SK-N-MC (cell line): Measurements from ENCODE around the gene MED25.

Source experiments
- EZH2 ChIP-seq: fragments of 200-600 bp; sonication (generic); IDR thresholded peaks from one replicate; pipeline ENCODE4 v1.6.1; 2017; ENCODE audit warnings: antibody characterized with exemption
- POLR2AphosphoS5 ChIP-seq: IDR thresholded peaks from 2 replicates; pipeline ENCODE4 v1.6.1; 2012; ENCODE audit warnings: mild to moderate bottlenecking, low read depth, low read length, borderline replicate concordance

DNA sequence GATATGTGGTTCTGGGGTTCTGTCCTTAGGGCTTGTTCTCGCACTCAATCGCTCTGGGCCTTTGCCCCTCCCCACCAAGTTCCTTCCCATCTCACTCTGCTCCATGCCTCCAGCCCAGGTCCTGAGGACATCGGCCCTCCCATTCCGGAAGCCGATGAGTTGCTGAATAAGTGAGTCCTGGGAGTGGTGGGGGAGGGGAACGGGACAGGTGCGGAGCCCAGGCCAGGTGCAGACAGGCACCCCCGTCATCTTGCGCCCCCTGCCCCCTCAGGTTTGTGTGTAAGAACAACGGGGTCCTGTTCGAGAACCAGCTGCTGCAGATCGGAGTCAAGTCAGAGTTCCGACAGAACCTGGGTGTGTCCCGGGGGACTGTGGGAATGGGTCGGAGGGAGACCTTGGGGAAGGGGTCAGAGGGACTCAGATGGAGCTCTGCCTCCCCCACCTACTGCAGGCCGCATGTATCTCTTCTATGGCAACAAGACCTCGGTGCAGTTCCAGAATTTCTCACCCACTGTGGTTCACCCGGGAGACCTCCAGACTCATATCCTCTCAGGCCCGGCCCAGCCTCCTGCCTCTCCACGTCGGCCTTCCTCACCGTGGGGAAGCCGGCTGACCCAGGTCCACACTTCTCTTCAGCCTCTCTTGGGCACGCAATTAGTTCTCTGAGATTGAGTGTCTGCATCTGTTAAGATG lies 15.1 kb upstream of the MED25 start:
- TF ChIP-seq POLR2AphosphoS5, result no peak
- no peak for TF ChIP-seq EZH2
